ENCODE data around the gene PRPS1L1.

PRPS1L1 gene

DNA sequence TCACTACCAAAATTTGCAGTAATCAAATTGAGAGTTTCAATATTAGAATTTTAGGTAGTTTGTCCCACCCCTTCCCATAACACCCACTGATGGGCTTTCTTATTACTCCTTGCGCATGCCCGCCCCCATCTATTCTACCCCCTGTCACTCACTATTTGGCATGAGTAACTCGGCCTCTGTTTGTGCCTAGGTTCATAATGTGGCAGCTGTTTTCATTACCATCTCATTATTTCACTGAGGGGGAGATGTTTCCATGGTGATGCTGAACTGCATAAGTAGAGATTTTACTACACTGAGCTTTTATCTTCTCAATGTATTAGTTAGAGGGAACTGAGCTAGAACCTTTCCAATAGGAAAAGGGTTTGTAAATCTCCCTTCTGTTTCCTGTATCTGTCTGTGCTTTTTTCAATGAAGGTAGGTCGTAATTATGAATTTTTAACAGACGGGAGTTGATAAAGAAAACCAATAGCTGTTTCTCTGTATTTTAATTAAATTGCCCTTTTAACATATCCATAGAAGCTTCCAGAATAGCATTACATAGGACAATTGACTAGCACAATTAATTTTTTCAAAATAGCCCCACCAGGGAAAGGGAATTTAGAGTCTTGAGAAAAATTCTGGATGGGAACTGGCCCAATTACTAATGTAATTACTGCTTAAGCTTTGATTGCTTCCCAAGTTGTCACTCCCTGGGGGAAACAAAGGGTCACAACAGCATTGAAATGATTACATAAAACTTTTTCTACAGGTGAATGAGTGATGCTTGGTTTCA, 33.4 kb downstream of the PRPS1L1 start:
- no peaks in the 10 kb centered on the region for H3K9me3 Mint-ChIP-seq
- no peak overlapping the region for H3K27ac Mint-ChIP-seq
- H3K36me3 Mint-ChIP-seq (ENCODE audit: low read depth), result no peaks in the 10 kb centered on the region
- no peaks in the 10 kb centered on the region for H3K4me1 Mint-ChIP-seq (ENCODE audit: low read depth)
- H3K27me3 Mint-ChIP-seq (ENCODE audit: low read depth), result peaks cover 8% of the 10 kb centered on the region
- no peak for DNase-seq (ENCODE audit: low spot score)
- H3K4me3 Mint-ChIP-seq, result no peak overlapping the region

- no peaks in the 10 kb centered on the region for H3K36me3 Mint-ChIP-seq (ENCODE audit: low read depth)
- peaks cover 17% of the 10 kb centered on the region for H3K27me3 Mint-ChIP-seq (ENCODE audit: low read depth)
- no peak overlapping the region for H3K4me3 Mint-ChIP-seq
- no peaks in the 10 kb centered on the region for H3K4me1 Mint-ChIP-seq (ENCODE audit: low read depth)
- DNase-seq (ENCODE audit: low spot score), result no peak
- no peaks in the 10 kb centered on the region for H3K9me3 Mint-ChIP-seq
- no peak overlapping the region for H3K27ac Mint-ChIP-seq
Observed at GRCh38 chr7:17991866-17992648, 35.6 kb downstream of the PRPS1L1 start.

DNA sequence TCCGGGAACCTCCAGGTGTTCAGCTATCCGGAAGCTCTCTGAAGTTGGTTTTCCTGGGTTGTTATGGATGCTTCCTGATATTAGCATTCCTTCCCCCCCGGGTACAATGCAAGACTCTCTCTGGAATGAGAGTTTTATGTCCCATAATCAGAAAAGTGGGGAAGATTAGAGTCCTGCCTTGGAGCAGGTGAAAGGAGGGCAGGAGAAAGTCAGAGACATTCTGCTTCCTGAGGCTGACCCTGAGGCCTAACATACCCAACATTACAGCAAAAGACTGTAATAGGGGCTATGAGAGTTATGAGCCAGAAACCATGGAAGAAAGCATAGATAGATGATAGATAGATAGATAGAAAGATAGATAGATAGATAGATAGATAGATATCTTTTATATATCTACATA, 36.9 kb downstream of the PRPS1L1 start:
- no peaks in the 10 kb centered on the region for H3K9me3 Mint-ChIP-seq
- H3K4me3 Mint-ChIP-seq, result no peak overlapping the region
- no peak overlapping the region for H3K27ac Mint-ChIP-seq
- H3K27me3 Mint-ChIP-seq (ENCODE audit: low read depth), result peaks cover 13% of the 10 kb centered on the region
- DNase-seq (ENCODE audit: low spot score), result no peak
- no peaks in the 10 kb centered on the region for H3K36me3 Mint-ChIP-seq (ENCODE audit: low read depth)
- H3K4me1 Mint-ChIP-seq (ENCODE audit: low read depth), result no peaks in the 10 kb centered on the region

DNA sequence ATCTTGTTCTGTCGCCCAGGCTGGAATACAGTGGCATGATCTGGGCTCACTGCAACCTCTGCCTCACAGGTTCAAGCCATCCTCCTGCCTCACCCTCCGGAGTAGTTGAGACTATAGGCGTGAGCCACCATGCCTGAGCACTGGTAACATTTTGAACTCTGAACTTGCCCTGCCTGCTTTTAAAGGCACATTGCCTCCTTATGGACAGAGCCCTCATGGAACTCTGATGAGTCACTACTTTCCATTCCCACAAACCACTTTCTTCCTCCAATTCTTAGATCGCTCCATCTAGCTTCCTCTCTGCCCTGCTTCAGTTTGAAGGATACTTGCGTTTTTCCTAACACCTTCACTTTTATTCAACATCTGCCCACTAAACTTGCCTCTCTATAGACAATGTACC, 38.1 kb downstream of the PRPS1L1 start:
- Mint-ChIP-seq H3K27ac (no peak overlapping the region), H3K4me3 (no peak overlapping the region)
- DNase-seq (ENCODE audit: low spot score), result no peak

GRCh38 chr7:17988858-17989257, 38.8 kb downstream of the PRPS1L1 start:
- Mint-ChIP-seq H3K4me1 (ENCODE audit: low read depth) (no peaks in the 10 kb centered on the region), H3K4me3 (no peak overlapping the region), H3K36me3 (ENCODE audit: low read depth) (no peaks in the 10 kb centered on the region), H3K27me3 (ENCODE audit: low read depth) (peaks cover 9% of the 10 kb centered on the region), H3K27ac (no peak overlapping the region), H3K9me3 (no peaks in the 10 kb centered on the region)
- DNase-seq (ENCODE audit: low spot score), result no peak

More for the DNA sequence above, 38.1 kb downstream of the PRPS1L1 start:
- Mint-ChIP-seq H3K4me1 (ENCODE audit: low read depth) (no peaks in the 10 kb centered on the region), H3K27me3 (ENCODE audit: low read depth) (peaks cover 9% of the 10 kb centered on the region), H3K36me3 (ENCODE audit: low read depth) (no peaks in the 10 kb centered on the region), H3K9me3 (no peaks in the 10 kb centered on the region)

- Mint-ChIP-seq H3K4me1 (ENCODE audit: low read depth) (peaks cover 3% of the 10 kb centered on the region), H3K27me3 (ENCODE audit: low read depth) (peaks cover 10% of the 10 kb centered on the region), H3K27ac (no peak overlapping the region), H3K4me3 (no peak overlapping the region), H3K36me3 (ENCODE audit: low read depth) (no peaks in the 10 kb centered on the region), H3K9me3 (no peaks in the 10 kb centered on the region)
- DNase-seq (ENCODE audit: low spot score), result no peak
Observed at GRCh38 chr7:17988141-17988540, 39.5 kb downstream of the PRPS1L1 start.

DNA sequence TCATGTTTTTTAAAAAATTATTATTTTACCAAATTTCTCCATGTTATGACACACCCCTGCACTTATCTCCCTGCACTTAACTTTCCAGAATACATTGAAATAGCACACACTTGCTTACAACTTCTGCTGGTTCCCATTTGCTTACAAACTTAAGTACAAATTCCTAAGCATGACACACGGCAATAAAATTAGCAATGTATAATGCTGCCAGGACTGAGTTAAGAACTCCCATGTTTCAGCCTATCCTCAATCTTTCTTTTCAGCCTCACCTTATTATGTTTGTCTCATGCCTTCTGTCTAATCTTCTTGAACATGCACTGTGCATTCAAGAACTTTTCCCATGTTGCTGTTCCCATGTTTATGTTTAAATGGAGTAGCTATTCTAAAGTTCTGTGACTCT, 40.8 kb downstream of the PRPS1L1 start:
- Mint-ChIP-seq H3K27me3 (ENCODE audit: low read depth) (peaks cover 11% of the 10 kb centered on the region), H3K4me3 (no peak overlapping the region), H3K4me1 (ENCODE audit: low read depth) (peaks cover 4% of the 10 kb centered on the region), H3K36me3 (ENCODE audit: low read depth) (no peaks in the 10 kb centered on the region), H3K9me3 (no peaks in the 10 kb centered on the region), H3K27ac (no peak overlapping the region)
- no peak for DNase-seq (ENCODE audit: low spot score)

GRCh38 chr7:17985473-17986239, 42.0 kb downstream of the PRPS1L1 start:
- Mint-ChIP-seq H3K9me3 (no peaks in the 10 kb centered on the region), H3K27ac (no peak overlapping the region), H3K36me3 (ENCODE audit: low read depth) (no peaks in the 10 kb centered on the region), H3K4me1 (ENCODE audit: low read depth) (peaks cover 4% of the 10 kb centered on the region), H3K27me3 (ENCODE audit: low read depth) (peaks cover 14% of the 10 kb centered on the region), H3K4me3 (no peak overlapping the region)
- DNase-seq (ENCODE audit: low spot score), result no peak

- no peak overlapping the region for H3K4me3 Mint-ChIP-seq
- H3K27ac Mint-ChIP-seq, result no peak overlapping the region
- H3K4me1 Mint-ChIP-seq (ENCODE audit: low read depth), result peaks cover 4% of the 10 kb centered on the region
Observed at GRCh38 chr7:17984288-17984687, 43.4 kb downstream of the PRPS1L1 start.

DNA sequence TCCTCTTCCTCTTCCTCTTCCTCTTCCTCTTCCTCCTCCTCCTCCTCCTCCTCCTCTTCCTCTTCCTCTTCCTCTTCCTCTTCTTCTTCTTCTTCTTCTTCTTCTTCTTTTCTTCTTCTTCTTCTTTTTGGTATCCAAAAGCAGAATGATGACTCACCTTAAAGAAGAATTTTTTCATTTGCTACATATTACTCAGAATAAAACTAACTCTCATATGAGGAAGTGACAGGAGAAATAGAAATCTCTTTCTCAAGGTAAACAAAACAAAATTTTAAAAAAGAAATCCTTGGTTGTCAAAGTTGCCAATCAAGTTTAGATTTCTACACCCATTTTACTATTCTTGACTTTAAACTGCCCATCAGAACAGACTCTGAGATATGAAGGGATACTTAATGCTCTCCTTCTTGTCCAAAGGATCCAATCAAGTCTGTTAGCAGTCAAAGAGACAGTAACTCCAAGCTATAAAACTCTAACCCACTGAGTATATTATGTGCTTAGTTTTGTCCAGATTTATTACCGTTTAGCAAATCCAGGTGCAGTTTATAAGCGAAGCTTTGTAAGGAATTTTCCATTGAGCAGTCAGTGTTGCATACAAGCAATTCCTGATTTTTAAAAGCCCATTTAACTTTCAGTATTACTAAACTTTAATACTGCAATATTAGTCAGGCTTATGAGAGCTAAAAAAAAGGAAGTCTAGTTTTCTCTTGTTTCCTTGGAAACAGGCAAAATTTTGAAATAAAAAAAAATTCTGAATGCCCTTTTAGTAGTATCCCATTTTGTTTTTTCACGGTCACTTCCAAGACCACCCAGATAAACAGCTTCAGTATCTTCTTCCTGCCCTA, 44.2 kb downstream of the PRPS1L1 start:
- H3K4me3 Mint-ChIP-seq, result no peak overlapping the region
- peaks cover 12% of the 10 kb centered on the region for H3K27me3 Mint-ChIP-seq (ENCODE audit: low read depth)
- peaks cover 4% of the 10 kb centered on the region for H3K4me1 Mint-ChIP-seq (ENCODE audit: low read depth)
- no peaks in the 10 kb centered on the region for H3K9me3 Mint-ChIP-seq
- DNase-seq (ENCODE audit: low spot score), result no peak
- H3K36me3 Mint-ChIP-seq (ENCODE audit: low read depth), result no peaks in the 10 kb centered on the region
- H3K27ac Mint-ChIP-seq, result no peak overlapping the region

More at GRCh38 chr7:17984288-17984687, 43.4 kb downstream of the PRPS1L1 start:
- Mint-ChIP-seq H3K9me3 (no peaks in the 10 kb centered on the region), H3K27me3 (ENCODE audit: low read depth) (peaks cover 18% of the 10 kb centered on the region), H3K36me3 (ENCODE audit: low read depth) (no peaks in the 10 kb centered on the region)
- DNase-seq (ENCODE audit: low spot score), result no peak

DNA sequence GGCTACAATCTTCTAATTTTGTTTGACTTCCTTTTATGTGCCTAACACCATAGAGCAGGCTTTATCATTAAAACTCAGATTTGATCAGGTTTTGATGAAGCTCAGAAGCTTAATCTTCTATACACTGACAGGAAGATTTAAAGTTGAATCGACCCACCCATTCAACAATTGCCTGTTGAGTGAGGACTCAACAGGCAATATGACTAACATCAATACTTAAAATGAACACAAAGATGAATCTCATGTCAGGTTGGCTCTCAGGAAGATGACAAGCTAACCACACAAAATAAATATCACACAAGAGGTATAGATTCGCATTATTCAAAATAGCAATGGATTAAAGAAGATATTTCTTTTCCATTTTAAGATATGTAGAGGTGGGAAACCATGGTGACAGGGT, 50.7 kb downstream of the PRPS1L1 start:
- DNase-seq (ENCODE audit: low spot score), result no peak
- H3K4me3 Mint-ChIP-seq, result no peak overlapping the region
- no peaks in the 10 kb centered on the region for H3K36me3 Mint-ChIP-seq (ENCODE audit: low read depth)
- no peak overlapping the region for H3K27ac Mint-ChIP-seq
- H3K9me3 Mint-ChIP-seq, result no peaks in the 10 kb centered on the region
- H3K27me3 Mint-ChIP-seq (ENCODE audit: low read depth), result peaks cover 7% of the 10 kb centered on the region
- no peaks in the 10 kb centered on the region for H3K4me1 Mint-ChIP-seq (ENCODE audit: low read depth)

All from T-helper 2 cell treated with Interferon-gamma antibody and Interleukin-4, amounts not matched to agents 5 μg/mL and 100 μg/mL, for 36 hours (primary cell).